ENCODE measurements around the gene WDR35.

- no peak for TF ChIP-seq EP300 (IDR thresholded peaks at IDR 0.05)
- TF ChIP-seq CTCF (IDR thresholded peaks at IDR 0.05): no peak
- TF ChIP-seq POLR2A (IDR thresholded peaks at IDR 0.05): no peak
Measured at GRCh38 chr2:19916385-19916950, 73.4 kb downstream of the WDR35 start.

Data from tibial nerve (tissue), 4 donors.